H1 (cell line): ENCODE data around the gene USH1G. TPM values are rescaled to one million over a fixed set of nuclear protein-coding genes. Genes with fewer than 3 reads are reported as not detected.

Source experiments
- CTCF ChIA-PET: fragments of 300-600 bp; sonication (Branson Sonifier 250); formaldehyde crosslinking; loops from one replicate; lab custom pipeline; 2021; ENCODE audit not compliant: partially characterized antibody; lab: Charles Lee
- POLR2A ChIA-PET: fragments of 300-600 bp; sonication (Branson Sonifier 250); formaldehyde crosslinking; loops from one replicate; lab custom pipeline; 2021; ENCODE audit warnings: inconsistent platforms; ENCODE audit not compliant: partially characterized antibody; lab: Charles Lee
- DNase-seq, 2 experiments: peaks; one replicate each; pipeline versions ENCODE4 v3.0.0 to v3.0.0-alpha.2; 2010 to 2022; ENCODE audit warnings: low spot score in 2 of 2, low read depth in 1 of 2, mixed read lengths in 1 of 2
- FAIRE-seq: peaks from 2 replicates; lab custom pipeline; 2011; peaks lifted over from hg19 to GRCh38; lab: Jason Lieb, UNC
- H2AFZ ChIP-seq: 2 replicates; pipeline ENCODE4 v1.8.1; 2012; ENCODE audit warnings: low read length, inconsistent platforms
- H2AK5ac ChIP-seq: 2 replicates; pipeline ENCODE4 v1.6.1; 2013; ENCODE audit warnings: low read depth, low read length
- H2BK120ac ChIP-seq: replicated peaks from 2 replicates; pipeline ENCODE3; 2013; ENCODE audit warnings: low read depth, low read length, inconsistent platforms
- H2BK12ac ChIP-seq: 2 replicates; pipeline ENCODE4 v1.6.1; 2013; ENCODE audit warnings: low read depth, low read length
- H2BK15ac ChIP-seq: 2 replicates; pipeline ENCODE4 v1.6.1; 2013; ENCODE audit warnings: low read length
- H2BK20ac ChIP-seq: 2 replicates; pipeline ENCODE4 v1.6.1; 2013; ENCODE audit warnings: low read length
- H2BK5ac ChIP-seq: 2 replicates; pipeline ENCODE4 v1.6.1; 2013; ENCODE audit warnings: low read depth, low read length
- H3K14ac ChIP-seq: 2 replicates; pipeline ENCODE4 v1.6.1; 2013; ENCODE audit warnings: inconsistent platforms; ENCODE audit not compliant: insufficient read length
- H3K18ac ChIP-seq: 2 replicates; pipeline ENCODE4 v1.6.1; 2013; ENCODE audit warnings: low read length; ENCODE audit errors: extremely low read depth
- H3K23ac ChIP-seq: 2 replicates; pipeline ENCODE4 v1.6.1; 2013; ENCODE audit warnings: inconsistent platforms; ENCODE audit not compliant: insufficient read length
- H3K23me2 ChIP-seq: 2 replicates; pipeline ENCODE4 v1.6.1; 2013; ENCODE audit warnings: low read depth, low read length
- H3K27ac ChIP-seq: 2 replicates; pipeline ENCODE4 v1.6.1; 2011; ENCODE audit warnings: low read depth, low read length, inconsistent platforms
- H3K27me3 ChIP-seq, 4 experiments: replicated peaks in 1 of 4; 1 replicate in 1 of 4; 2 replicates in 3 of 4; pipeline versions ENCODE4 v1.6.1 to v1.8.1; 2011 to 2013; ENCODE audit warnings: low read length in 3 of 4, mild to moderate bottlenecking in 3 of 4, inconsistent platforms in 2 of 4, mixed read lengths in 2 of 4, moderate library complexity in 1 of 4; ENCODE audit not compliant: control insufficient read depth in 3 of 4, insufficient read depth in 3 of 4; ENCODE audit errors: extremely low read depth in 1 of 4
- H3K36me3 ChIP-seq, 4 experiments: 2 replicates each; pipeline versions ENCODE4 v1.6.1 to v1.8.1; 2011 to 2013; ENCODE audit warnings: mild to moderate bottlenecking in 4 of 4, low read length in 3 of 4, moderate library complexity in 2 of 4, control low read depth in 1 of 4, inconsistent platforms in 1 of 4; ENCODE audit not compliant: insufficient read depth in 4 of 4, control insufficient read depth in 2 of 4
- H3K4ac ChIP-seq: replicated peaks from 2 replicates; pipeline ENCODE3; 2013; ENCODE audit warnings: low read length, low read depth, mixed read lengths, inconsistent platforms; ENCODE audit not compliant: insufficient read length
- H3K4me1 ChIP-seq, 4 experiments: replicated peaks in 1 of 4; 1 replicate in 1 of 4; 2 replicates in 3 of 4; pipeline versions ENCODE4 v1.6.1 to v1.8.1; 2011 to 2013; ENCODE audit warnings: low read length in 3 of 4, inconsistent platforms in 2 of 4, mixed read lengths in 1 of 4; ENCODE audit not compliant: insufficient read depth in 4 of 4, control insufficient read depth in 3 of 4
- H3K4me2 ChIP-seq, 2 experiments: 2 replicates each; pipeline versions ENCODE4 v1.6.1 to v1.8.1; 2011 to 2013; ENCODE audit warnings: low read depth in 2 of 2, low read length in 2 of 2, control low read depth in 1 of 2, inconsistent platforms in 1 of 2, mild to moderate bottlenecking in 1 of 2; ENCODE audit not compliant: insufficient read depth in 1 of 2
- H3K4me3 ChIP-seq, 4 experiments: fragments of 200-600, 300-600 bp in 1 of 4; sonication (generic), shearing (Covaris generic), sonication (Bioruptor Twin) in 1 of 4; 2 replicates each; pipeline versions ENCODE4 v1.5.1 to v1.8.1; 2011 to 2016; ENCODE audit warnings: low read length in 4 of 4, low read depth in 3 of 4, control low read depth in 2 of 4, inconsistent platforms in 2 of 4, mild to moderate bottlenecking in 2 of 4, mixed read lengths in 1 of 4, moderate library complexity in 1 of 4; ENCODE audit not compliant: insufficient read depth in 2 of 4; ENCODE audit errors: extremely low read depth in 1 of 4
- H3K56ac ChIP-seq: replicated peaks from 2 replicates; pipeline ENCODE3; 2013; ENCODE audit warnings: low read depth, mild to moderate bottlenecking, mixed read lengths, low read length, inconsistent platforms; ENCODE audit not compliant: insufficient read length
- H3K79me1 ChIP-seq: 2 replicates; pipeline ENCODE4 v1.6.1; 2013; ENCODE audit warnings: low read depth, low read length, control low read depth
- H3K79me2 ChIP-seq, 2 experiments: 2 replicates each; pipeline versions ENCODE4 v1.6.1 to v1.8.1; 2012 to 2013; ENCODE audit warnings: low read length in 2 of 2, mild to moderate bottlenecking in 2 of 2, inconsistent platforms in 1 of 2; ENCODE audit not compliant: insufficient read depth in 2 of 2, control insufficient read depth in 1 of 2
- H3K9ac ChIP-seq, 4 experiments: replicated peaks in 1 of 4; 1 replicate in 1 of 4; 2 replicates in 3 of 4; pipeline versions ENCODE4 v1.6.1 to v1.8.1; 2011 to 2013; ENCODE audit warnings: low read depth in 3 of 4, low read length in 3 of 4, control low read depth in 2 of 4, mild to moderate bottlenecking in 2 of 4, moderate library complexity in 2 of 4, inconsistent platforms in 1 of 4; ENCODE audit errors: extremely low read depth in 1 of 4
- H3K9me3 ChIP-seq, 2 experiments: 2 replicates each; pipeline versions ENCODE4 v1.6.1 to v1.8.1; 2012 to 2013; ENCODE audit warnings: mild to moderate bottlenecking in 2 of 2, moderate library complexity in 2 of 2, control low read depth in 1 of 2, inconsistent platforms in 1 of 2, low read depth in 1 of 2, low read length in 1 of 2, mixed read lengths in 1 of 2; ENCODE audit not compliant: insufficient read depth in 2 of 2
- H4K20me1 ChIP-seq, 2 experiments: replicated peaks in 1 of 2; 2 replicates each; pipeline versions ENCODE3 to v1.8.1; 2011 to 2013; ENCODE audit warnings: inconsistent platforms in 2 of 2, low read length in 2 of 2, mild to moderate bottlenecking in 1 of 2; ENCODE audit not compliant: insufficient read depth in 2 of 2, control insufficient read depth in 1 of 2
- H4K5ac ChIP-seq: 2 replicates; pipeline ENCODE4 v1.6.1; 2013; ENCODE audit warnings: low read length, low read depth, mixed read lengths, inconsistent platforms; ENCODE audit not compliant: insufficient read length
- H4K8ac ChIP-seq: 2 replicates; pipeline ENCODE4 v1.8.0; 2013; ENCODE audit warnings: mild to moderate bottlenecking, moderate library complexity, low read length, inconsistent platforms; ENCODE audit not compliant: insufficient read depth; ENCODE audit errors: extremely low read depth
- H4K91ac ChIP-seq: replicated peaks from 2 replicates; pipeline ENCODE3; 2013; ENCODE audit warnings: low read length, mixed read lengths, inconsistent platforms; ENCODE audit not compliant: insufficient read length
- BACH1 ChIP-seq: IDR thresholded peaks from 2 replicates; pipeline ENCODE4 v1.6.1; 2012; ENCODE audit warnings: low read length, improper control_type of control experiment
- EP300 ChIP-seq, 2 experiments: IDR thresholded peaks; 1 replicate in 1 of 2; 2 replicates in 1 of 2; pipeline ENCODE4 v1.6.1; 2011 to 2012; ENCODE audit warnings: low read depth in 2 of 2, low read length in 2 of 2, mild to moderate bottlenecking in 2 of 2, borderline replicate concordance in 1 of 2, inconsistent platforms in 1 of 2, moderate library complexity in 1 of 2
- POLR2AphosphoS5 ChIP-seq: IDR thresholded peaks from 2 replicates; pipeline ENCODE4 v1.6.1; 2011; ENCODE audit warnings: low read depth, low read length
- POU5F1 ChIP-seq: IDR thresholded peaks from 2 replicates; pipeline ENCODE4 v1.6.1; 2011; ENCODE audit warnings: low read depth, mild to moderate bottlenecking, low read length, moderate library complexity
- RAD21 ChIP-seq, 2 experiments: IDR thresholded peaks in 1 of 2; conservative IDR thresholded peaks in 1 of 2; 2 replicates each; pipeline ENCODE4 v1.6.1; 2011; ENCODE audit warnings: low read depth in 2 of 2, low read length in 2 of 2, improper control_type of control experiment in 1 of 2, inconsistent platforms in 1 of 2, mild to moderate bottlenecking in 1 of 2, moderate library complexity in 1 of 2
- WGBS, 2 experiments: shearing (Covaris generic) in 1 of 2; methylation state at CpG; one replicate each; pipeline versions ENCODE4 v1.1.6 to v1.1.7; 2013 to 2015; ENCODE audit warnings: low lambda C conversion rate in 2 of 2, mixed read lengths in 2 of 2, inconsistent platforms in 1 of 2, low coverage in 1 of 2, missing lambda C conversion rate in 1 of 2; ENCODE audit not compliant: insufficient replicate concordance in 2 of 2, insufficient coverage in 1 of 2, insufficient read length in 1 of 2; ENCODE audit errors: extremely low coverage in 1 of 2, missing lambda C conversion rate in 1 of 2; 5-methylcytosine and 5-hydroxymethylcytosine counted together
- polyA plus RNA-seq, 7 experiments: library from polyadenylated mRNA; depleted of rRNA in 3 of 7; stranded (reverse) in 5 of 7; unstranded in 2 of 7; fragments of >200 nt in 5 of 7; fragments of 200-250 nt in 2 of 7; gene quantifications; 1 replicate in 5 of 7; 2 replicates in 1 of 7; 4 replicates in 1 of 7; pipeline versions ENCODE4 v1.2.1 to v1.2.3, GENCODE V29; 2011 to 2013; ENCODE audit warnings: missing spikeins in 2 of 7, mixed read lengths in 2 of 7
- total RNA-seq: library from RNA; stranded (reverse); fragmentation: NEBNext Ultra II Directional; extraction: Animal tissue kit (Norgen Biotek cat#: 25700); gene quantifications from 2 replicates; pipeline ENCODE4 v1.2.1, GENCODE V29; 2021
- TF ChIP-seq, protein P1 (sequence below): IDR thresholded peaks from 2 replicates; pipeline ENCODE4 v1.6.1; 2012; ENCODE audit warnings: inconsistent platforms
- TF ChIP-seq, protein P2 (sequence below): IDR thresholded peaks from 2 replicates; pipeline ENCODE4 v1.6.1; 2012; ENCODE audit warnings: low read length, inconsistent platforms

Gene USH1G
- total and polyA plus RNA-seq, 2 of the 8 experiments (the other 6 are each of a cell fraction or from before 2014, with no cell fraction given) = 1.6 to 4.3 TPM

DNA sequence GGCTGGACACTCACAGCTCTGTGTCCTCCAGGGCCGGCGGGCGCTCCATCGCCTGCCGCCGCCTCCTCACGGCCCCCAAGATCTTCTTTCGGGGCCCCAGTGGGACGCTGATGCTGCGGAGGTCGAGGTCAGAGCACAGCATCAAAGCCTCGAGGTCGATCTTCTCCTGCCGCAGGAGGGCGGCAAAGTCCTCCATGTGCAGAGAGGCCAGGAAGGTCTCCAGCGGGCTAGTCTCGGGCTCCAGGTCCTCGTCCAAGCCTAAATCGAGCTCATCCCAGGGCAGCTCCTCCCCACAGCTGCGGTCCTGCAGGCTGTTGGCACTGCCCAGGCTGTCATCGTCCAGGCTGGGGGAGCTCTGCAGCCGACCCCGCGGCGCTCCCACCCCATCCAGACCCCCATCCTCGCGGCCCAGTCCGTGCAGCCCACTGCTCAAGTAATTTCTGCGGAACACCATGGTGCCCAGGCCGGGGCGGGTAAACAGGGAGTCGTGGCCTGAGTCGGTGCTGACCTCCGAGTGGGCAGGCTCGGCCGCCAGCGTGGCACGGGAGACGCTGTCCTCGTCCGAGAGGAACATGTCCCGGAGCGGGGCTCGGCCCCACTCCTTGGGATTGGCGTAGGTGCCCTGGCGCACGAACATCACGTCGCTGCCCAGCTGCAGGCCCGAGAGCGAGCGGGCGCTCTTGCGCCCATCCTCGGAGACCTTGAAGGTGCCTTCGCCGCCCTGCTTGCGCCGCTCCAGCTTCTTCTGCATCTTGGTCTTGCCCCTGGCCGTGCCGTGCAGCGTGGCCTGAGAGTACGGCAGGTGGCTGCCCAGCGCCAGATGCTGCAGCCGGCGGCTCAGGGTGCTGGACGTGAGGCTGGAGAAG, 3.4 kb downstream of the USH1G start:
- no peak overlapping the region for H3K18ac ChIP-seq
- H3K27ac ChIP-seq = no peak overlapping the region
- no peak overlapping the region for H3K9ac ChIP-seq
- peak overlapping the region; percentile 9 for H3K56ac ChIP-seq
- H3K23me2 ChIP-seq = peaks cover 8% of the 10 kb centered on the region; the same call in 1 of the 2 replicates
- H3K4me1 ChIP-seq = peaks cover 0 to 17% (median 16%) of the 10 kb centered on the region in 4 experiments; a peak in 6 of 7 replicates
- WGBS, 2 experiments = 86% methylated on average over 62 of the region's 67 CpGs; no CpG with 5 or more reads in 1 of the 2 experiments
- H2BK120ac ChIP-seq = no peak overlapping the region
- H3K79me1 ChIP-seq = no peaks in the 10 kb centered on the region
- ChIA-PET POLR2A (interaction anchor here (0.6 to 1.4 kb wide), 4 partner anchors 46 to 143 kb away, joined by 3 to 7 read pairs (median 3); partner anchors contain the start of gene FDXR), CTCF (interaction anchor here (0.5 to 49.9 kb wide), 20 partner anchors 9 to 173 kb away, joined by 3 to 1072 read pairs (median 4); partner anchors contain the start of genes FADS6 and OTOP3)
- no peaks in the 10 kb centered on the region; a peak in 1 of 8 replicates for H3K36me3 ChIP-seq
- peak overlapping the region; percentile 99; the same call in 1 of the 2 replicates for H2BK15ac ChIP-seq
- H2BK12ac ChIP-seq = peak overlapping the region; percentile 99; the same call in 1 of the 2 replicates
- H3K14ac ChIP-seq = no peak overlapping the region
- H3K79me2 ChIP-seq = no peaks in the 10 kb centered on the region
- peak overlapping the region; percentile 59 for H3K4ac ChIP-seq
- H3K4me3 ChIP-seq = no peak overlapping the region
- H3K27me3 ChIP-seq = peaks cover 23 to 32% (median 25%) of the 10 kb centered on the region in 4 experiments
- H4K91ac ChIP-seq = peak overlapping the region; percentile 77
- no peak overlapping the region for H2AK5ac ChIP-seq
- H4K20me1 ChIP-seq = peaks cover 0 to 5% of the 10 kb centered on the region in 2 experiments
- FAIRE-seq (no peak), DNase-seq (peak; percentile 25 to 59)
- H2BK20ac ChIP-seq = no peak overlapping the region
- no peak overlapping the region for H2AFZ ChIP-seq
- no peak overlapping the region for H4K5ac ChIP-seq
- H4K8ac ChIP-seq = no peak overlapping the region
- H2BK5ac ChIP-seq = peak overlapping the region; percentile 54; the same call in 1 of the 2 replicates
- no peaks in the 10 kb centered on the region for H3K9me3 ChIP-seq
- no peak overlapping the region for H3K4me2 ChIP-seq
- H3K23ac ChIP-seq = no peak overlapping the region
- no peak for TF ChIP-seq EP300 (IDR thresholded peaks at IDR 0.05; ENCODE audit: borderline replicate concordance in 1 of 2, low read depth in 2 of 2, low read length in 2 of 2)
- TF ChIP-seq POLR2AphosphoS5 = no peak
- no peak for TF ChIP-seq BACH1
- TF ChIP-seq RAD21 (IDR thresholded peaks at IDR 0.05 in 1 of 2, conservative IDR thresholded peaks at IDR 0.05 in 1 of 2; ENCODE audit: low read depth in 2 of 2, low read length in 2 of 2) = peak; percentile 55 to 75
- TF ChIP-seq, protein P1, sequence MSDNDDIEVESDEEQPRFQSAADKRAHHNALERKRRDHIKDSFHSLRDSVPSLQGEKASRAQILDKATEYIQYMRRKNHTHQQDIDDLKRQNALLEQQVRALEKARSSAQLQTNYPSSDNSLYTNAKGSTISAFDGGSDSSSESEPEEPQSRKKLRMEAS = peak; percentile 85
- TF ChIP-seq, protein P2, sequence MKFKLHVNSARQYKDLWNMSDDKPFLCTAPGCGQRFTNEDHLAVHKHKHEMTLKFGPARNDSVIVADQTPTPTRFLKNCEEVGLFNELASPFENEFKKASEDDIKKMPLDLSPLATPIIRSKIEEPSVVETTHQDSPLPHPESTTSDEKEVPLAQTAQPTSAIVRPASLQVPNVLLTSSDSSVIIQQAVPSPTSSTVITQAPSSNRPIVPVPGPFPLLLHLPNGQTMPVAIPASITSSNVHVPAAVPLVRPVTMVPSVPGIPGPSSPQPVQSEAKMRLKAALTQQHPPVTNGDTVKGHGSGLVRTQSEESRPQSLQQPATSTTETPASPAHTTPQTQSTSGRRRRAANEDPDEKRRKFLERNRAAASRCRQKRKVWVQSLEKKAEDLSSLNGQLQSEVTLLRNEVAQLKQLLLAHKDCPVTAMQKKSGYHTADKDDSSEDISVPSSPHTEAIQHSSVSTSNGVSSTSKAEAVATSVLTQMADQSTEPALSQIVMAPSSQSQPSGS = no peak
- TF ChIP-seq POU5F1 = no peak
